Measurements from ENCODE around the gene NTRK2.

DNA sequence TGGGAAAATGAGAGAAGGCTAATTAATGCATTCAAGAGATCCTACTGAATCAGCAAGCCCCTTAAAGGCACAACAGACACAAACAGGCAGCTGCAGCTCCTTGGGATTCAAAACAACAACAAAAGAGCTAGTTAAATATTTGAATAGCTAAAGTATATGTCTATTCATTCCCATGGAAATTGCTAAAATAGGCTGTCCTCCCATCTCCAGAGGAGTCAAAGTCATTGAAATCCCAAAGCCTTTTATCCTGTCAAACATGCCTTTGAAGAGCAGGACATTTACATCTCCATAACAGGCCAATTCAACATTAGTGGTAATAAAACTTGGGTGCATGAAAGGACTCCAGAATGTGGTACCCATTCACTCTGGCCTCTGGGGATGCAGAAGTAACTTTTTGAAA, 177.4 kb downstream of the NTRK2 start:
- TF ChIP-seq, protein P1, sequence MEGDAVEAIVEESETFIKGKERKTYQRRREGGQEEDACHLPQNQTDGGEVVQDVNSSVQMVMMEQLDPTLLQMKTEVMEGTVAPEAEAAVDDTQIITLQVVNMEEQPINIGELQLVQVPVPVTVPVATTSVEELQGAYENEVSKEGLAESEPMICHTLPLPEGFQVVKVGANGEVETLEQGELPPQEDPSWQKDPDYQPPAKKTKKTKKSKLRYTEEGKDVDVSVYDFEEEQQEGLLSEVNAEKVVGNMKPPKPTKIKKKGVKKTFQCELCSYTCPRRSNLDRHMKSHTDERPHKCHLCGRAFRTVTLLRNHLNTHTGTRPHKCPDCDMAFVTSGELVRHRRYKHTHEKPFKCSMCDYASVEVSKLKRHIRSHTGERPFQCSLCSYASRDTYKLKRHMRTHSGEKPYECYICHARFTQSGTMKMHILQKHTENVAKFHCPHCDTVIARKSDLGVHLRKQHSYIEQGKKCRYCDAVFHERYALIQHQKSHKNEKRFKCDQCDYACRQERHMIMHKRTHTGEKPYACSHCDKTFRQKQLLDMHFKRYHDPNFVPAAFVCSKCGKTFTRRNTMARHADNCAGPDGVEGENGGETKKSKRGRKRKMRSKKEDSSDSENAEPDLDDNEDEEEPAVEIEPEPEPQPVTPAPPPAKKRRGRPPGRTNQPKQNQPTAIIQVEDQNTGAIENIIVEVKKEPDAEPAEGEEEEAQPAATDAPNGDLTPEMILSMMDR (IDR thresholded peaks at IDR 0.05; ENCODE audit: poor library complexity) = no peak
- no peak for TF ChIP-seq EZH2 (IDR thresholded peaks at IDR 0.05; ENCODE audit: borderline replicate concordance)

Data from hepatocyte (in vitro differentiated cells).